MCF 10A (cell line): ENCODE measurements around the gene UGGT2. TPM values are rescaled to one million over a fixed set of nuclear protein-coding genes. Genes with fewer than 3 reads are reported as not detected.

Experiments used
- BruUV-seq: library from RNA; stranded (reverse); fragments of 400-500 nt; replicated peaks from 2 replicates; lab custom pipeline; 2021; lab: Mats Ljungman, UMichigan
- CTCF ChIA-PET: fragments of 300-600 bp; sonication (Branson Sonifier 250); formaldehyde crosslinking; extraction: SDS; loops from one replicate; lab custom pipeline; 2021; ENCODE audit warnings: antibody characterized with exemption, inconsistent platforms; lab: Yijun Ruan, JAX
- POLR2A ChIA-PET: fragments of 300-600, 350-650 bp; sonication (Branson Sonifier 250); formaldehyde crosslinking; extraction: SDS; loops from one replicate; lab custom pipeline; 2020; ENCODE audit warnings: antibody characterized with exemption, inconsistent platforms; lab: Yijun Ruan, JAX
- DNase-seq: peaks from one replicate; pipeline ENCODE4 v3.0.0-alpha.2; 2018; ENCODE audit not compliant: unreplicated experiment
- H3K27ac Mint-ChIP-seq: one replicate; pipeline ENCODE4 v1.8.0; 2022; ENCODE audit warnings: mild to moderate bottlenecking, low read depth, mixed read lengths; ENCODE audit not compliant: unreplicated experiment
- H3K27me3 Mint-ChIP-seq: one replicate; pipeline ENCODE4 v1.8.0; 2022; ENCODE audit warnings: mixed read lengths; ENCODE audit not compliant: insufficient read depth, unreplicated experiment
- H3K36me3 Mint-ChIP-seq: one replicate; pipeline ENCODE4 v1.8.0; 2022; ENCODE audit warnings: mild to moderate bottlenecking, moderate library complexity, mixed read lengths; ENCODE audit not compliant: insufficient read depth, unreplicated experiment
- H3K4me1 Mint-ChIP-seq: one replicate; pipeline ENCODE4 v1.8.0; 2022; ENCODE audit warnings: mixed read lengths; ENCODE audit not compliant: insufficient read depth, unreplicated experiment
- H3K4me3 Mint-ChIP-seq: one replicate; pipeline ENCODE4 v1.8.0; 2022; ENCODE audit warnings: mild to moderate bottlenecking, moderate library complexity, mixed read lengths; ENCODE audit not compliant: unreplicated experiment
- H3K9me3 Mint-ChIP-seq: one replicate; pipeline ENCODE4 v1.8.0; 2022; ENCODE audit warnings: mixed read lengths; ENCODE audit not compliant: unreplicated experiment
- CTCF ChIP-seq: fragments of 200-600 bp; IDR thresholded peaks from one replicate; pipeline ENCODE4 v1.8.0; 2022; ENCODE audit warnings: antibody characterized with exemption, mild to moderate bottlenecking; ENCODE audit not compliant: unreplicated experiment
- intact Hi-C: fragments of 100-400 bp; cut with micrococcal nuclease; formaldehyde crosslinking; loops from 2 replicates; pipeline ENCODE4 v1.14.1; 2022
- total RNA-seq: library from RNA; stranded (reverse); gene quantifications from 2 replicates; pipeline ENCODE4 v1.2.3, GENCODE V29; 2022

UGGT2 gene
- total RNA-seq, 1 experiment from 2014 or later: 54.0 TPM

- TF ChIP-seq CTCF: no peak
- CTCF ChIA-PET: interaction anchor here (1.0 kb wide), 1 partner anchor 99 kb away, joined by 5 read pairs; no protein-coding TSS in a partner anchor
- DNase-seq: peak; percentile 23
- H3K4me3 Mint-ChIP-seq: no peak overlapping the region
- no peaks in the 10 kb centered on the region for H3K9me3 Mint-ChIP-seq
- H3K4me1 Mint-ChIP-seq: no peaks in the 10 kb centered on the region
- intact Hi-C loops: no loop called here
- BruUV-seq: no TSS peak
- no peak overlapping the region for H3K27ac Mint-ChIP-seq
- no peaks in the 10 kb centered on the region for H3K27me3 Mint-ChIP-seq
- peaks cover 34% of the 10 kb centered on the region for H3K36me3 Mint-ChIP-seq
- POLR2A ChIA-PET: no interaction called here
Measured at GRCh38 chr13:95882121-95882520, 171.1 kb downstream of the UGGT2 start.

- Mint-ChIP-seq H3K27ac (no peak overlapping the region), H3K4me3 (no peak overlapping the region), H3K9me3 (no peaks in the 10 kb centered on the region), H3K36me3 (peaks cover 44% of the 10 kb centered on the region), H3K4me1 (no peaks in the 10 kb centered on the region), H3K27me3 (no peaks in the 10 kb centered on the region)
- no TSS peak for BruUV-seq
- ChIA-PET POLR2A (no interaction called here), CTCF (interaction anchor here (1.5 kb wide), 1 partner anchor 47 kb away, joined by 6 read pairs; no protein-coding TSS in a partner anchor)
- no peak for DNase-seq
- no peak for TF ChIP-seq CTCF
- intact Hi-C loops: no loop called here
Measured at GRCh38 chr13:95880331-95880730, 172.9 kb downstream of the UGGT2 start.

GRCh38 chr13:95874286-95874685 is 178.9 kb downstream of the UGGT2 start:
- Mint-ChIP-seq H3K4me3 (no peak overlapping the region), H3K27me3 (no peaks in the 10 kb centered on the region), H3K36me3 (peaks cover 29% of the 10 kb centered on the region), H3K27ac (no peak overlapping the region), H3K4me1 (no peaks in the 10 kb centered on the region), H3K9me3 (no peaks in the 10 kb centered on the region)
- no TSS peak for BruUV-seq
- POLR2A ChIA-PET: interaction anchor here (0.7 kb wide), 1 partner anchor 1242 kb away, joined by 3 read pairs; no protein-coding TSS in a partner anchor
- TF ChIP-seq CTCF: no peak
- CTCF ChIA-PET: interaction anchor here (0.7 to 1.6 kb wide), 3 partner anchors 39 to 1205 kb away, joined by 3 to 7 read pairs (median 3); no protein-coding TSS in a partner anchor
- DNase-seq: no peak
- intact Hi-C loops: no loop called here

- no TSS peak for BruUV-seq
- POLR2A ChIA-PET: no interaction called here
- Mint-ChIP-seq H3K36me3 (peaks cover 23% of the 10 kb centered on the region), H3K4me1 (no peaks in the 10 kb centered on the region), H3K4me3 (no peak overlapping the region), H3K9me3 (no peaks in the 10 kb centered on the region), H3K27me3 (no peaks in the 10 kb centered on the region), H3K27ac (no peak overlapping the region)
- CTCF ChIA-PET: interaction anchor here (0.6 to 1.2 kb wide), 2 partner anchors 37 to 947 kb away, joined by 4 to 5 read pairs; no protein-coding TSS in a partner anchor
- intact Hi-C loops: no loop called here
- no peak for TF ChIP-seq CTCF
- DNase-seq: no peak
Measured at GRCh38 chr13:95870421-95870820, 182.8 kb downstream of the UGGT2 start.
